Activated CD8-positive, alpha-beta T cell treated with anti-CD3 and anti-CD28 coated beads for 36 hours (primary cell): ENCODE data around the gene PTH1R. TPM values are rescaled to one million over a fixed set of nuclear protein-coding genes. Genes with fewer than 3 reads are reported as not detected.

Experiments used
- ATAC-seq: fragments of 200-7000 bp; cut with Tn5 transposase; one replicate; pipeline ENCODE4 v1.10.0; 2021; ENCODE audit warnings: mild to moderate bottlenecking, moderate library complexity
- CTCF ChIA-PET: fragments of 350-600 bp; sonication (Branson Sonifier 250); formaldehyde crosslinking; loops from one replicate; lab custom pipeline; 2021; ENCODE audit warnings: antibody characterized with exemption; lab: Charles Lee
- POLR2A ChIA-PET: fragments of 350-600 bp; sonication (Branson Sonifier 250); formaldehyde crosslinking; loops from one replicate; lab custom pipeline; 2021; ENCODE audit warnings: antibody characterized with exemption; lab: Charles Lee
- DNase-seq: peaks from one replicate; pipeline ENCODE4 v3.0.0-alpha.2; 2020
- H3K27ac Mint-ChIP-seq: one replicate; pipeline ENCODE4 v1.8.0; 2021; ENCODE audit warnings: mild to moderate bottlenecking, mixed read lengths
- H3K27me3 Mint-ChIP-seq: one replicate; pipeline ENCODE4 v1.8.0; 2021; ENCODE audit warnings: mixed read lengths
- H3K36me3 Mint-ChIP-seq: one replicate; pipeline ENCODE4 v1.8.0; 2021; ENCODE audit warnings: low read depth, mixed read lengths
- H3K4me1 Mint-ChIP-seq: one replicate; pipeline ENCODE4 v1.8.0; 2021; ENCODE audit warnings: low read depth, mixed read lengths
- H3K4me3 Mint-ChIP-seq: one replicate; pipeline ENCODE4 v1.8.0; 2021; ENCODE audit warnings: mild to moderate bottlenecking, moderate library complexity, mixed read lengths
- H3K9me3 Mint-ChIP-seq: one replicate; pipeline ENCODE4 v1.8.0; 2021; ENCODE audit warnings: mixed read lengths
- intact Hi-C: fragments of 100-400 bp; cut with micrococcal nuclease; formaldehyde crosslinking; loops from one replicate; pipeline ENCODE4 v1.10.0; 2022
- total RNA-seq, 2 experiments: library from RNA; stranded (reverse); gene quantifications; one replicate each; pipeline ENCODE4 v1.2.3, GENCODE V29; 2021
- TF ChIP-seq, protein P1 (sequence below): fragments of 200-600 bp; IDR thresholded peaks from one replicate; pipeline ENCODE4 v1.8.0; 2022; ENCODE audit warnings: antibody characterized with exemption, mild to moderate bottlenecking

The PTH1R gene
- total RNA-seq, 2 experiments from 2014 or later = not detected

DNA sequence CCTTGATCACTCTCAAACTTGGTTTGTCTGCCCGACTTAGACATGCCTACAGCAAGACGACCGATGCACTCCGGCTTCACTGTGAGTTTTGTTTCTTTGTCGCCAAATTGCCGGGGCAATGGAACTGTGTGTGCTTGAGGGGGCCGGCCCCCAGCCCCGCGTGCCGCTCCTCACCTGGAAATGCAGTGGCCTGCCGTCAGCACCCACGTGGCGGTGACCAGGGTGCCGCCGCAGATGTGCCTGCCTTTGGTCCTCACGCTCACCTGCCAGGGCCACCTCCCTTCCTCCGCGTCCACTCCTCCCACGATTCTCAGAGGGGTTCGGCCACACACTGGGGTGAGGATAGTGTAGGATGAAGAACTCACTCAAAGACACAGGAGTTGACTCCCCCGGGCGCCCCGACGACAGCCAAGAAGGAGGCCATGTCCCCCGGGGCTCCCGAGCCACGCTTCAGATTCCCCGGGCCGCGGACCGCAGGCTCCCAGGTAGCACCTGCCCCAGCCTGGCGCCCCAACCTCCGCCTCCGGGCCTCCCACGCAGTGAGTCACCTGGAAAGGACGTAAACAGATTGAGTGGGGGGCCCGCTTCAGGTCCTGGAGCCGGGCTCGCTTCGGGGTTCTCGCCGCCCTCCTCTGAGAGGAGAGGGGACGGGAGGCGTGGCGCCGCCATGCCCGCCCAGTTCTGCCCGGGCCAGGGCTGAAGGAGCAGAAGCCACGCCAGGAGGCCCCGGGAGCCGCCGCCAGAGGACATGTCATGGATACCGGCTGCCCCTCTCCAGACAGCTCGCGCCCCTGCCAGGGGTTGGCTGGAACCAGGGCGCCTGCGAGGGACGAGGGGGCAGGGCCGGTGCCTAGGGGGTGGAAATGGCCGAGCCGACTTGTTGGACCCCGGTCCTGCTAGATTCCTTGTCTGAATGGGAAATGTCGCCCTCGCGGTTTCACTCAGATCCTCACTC, 43.9 kb upstream of the PTH1R start:
- H3K4me3 Mint-ChIP-seq = no peak overlapping the region
- no peaks in the 10 kb centered on the region for H3K27me3 Mint-ChIP-seq
- peaks cover 13% of the 10 kb centered on the region for H3K9me3 Mint-ChIP-seq
- POLR2A ChIA-PET = no interaction called here
- peaks cover 13% of the 10 kb centered on the region for H3K4me1 Mint-ChIP-seq
- ATAC-seq (no peak), DNase-seq (no peak)
- intact Hi-C loops = no loop called here
- CTCF ChIA-PET = no interaction called here
- H3K36me3 Mint-ChIP-seq = no peaks in the 10 kb centered on the region
- H3K27ac Mint-ChIP-seq = no peak overlapping the region
- TF ChIP-seq, protein P1, sequence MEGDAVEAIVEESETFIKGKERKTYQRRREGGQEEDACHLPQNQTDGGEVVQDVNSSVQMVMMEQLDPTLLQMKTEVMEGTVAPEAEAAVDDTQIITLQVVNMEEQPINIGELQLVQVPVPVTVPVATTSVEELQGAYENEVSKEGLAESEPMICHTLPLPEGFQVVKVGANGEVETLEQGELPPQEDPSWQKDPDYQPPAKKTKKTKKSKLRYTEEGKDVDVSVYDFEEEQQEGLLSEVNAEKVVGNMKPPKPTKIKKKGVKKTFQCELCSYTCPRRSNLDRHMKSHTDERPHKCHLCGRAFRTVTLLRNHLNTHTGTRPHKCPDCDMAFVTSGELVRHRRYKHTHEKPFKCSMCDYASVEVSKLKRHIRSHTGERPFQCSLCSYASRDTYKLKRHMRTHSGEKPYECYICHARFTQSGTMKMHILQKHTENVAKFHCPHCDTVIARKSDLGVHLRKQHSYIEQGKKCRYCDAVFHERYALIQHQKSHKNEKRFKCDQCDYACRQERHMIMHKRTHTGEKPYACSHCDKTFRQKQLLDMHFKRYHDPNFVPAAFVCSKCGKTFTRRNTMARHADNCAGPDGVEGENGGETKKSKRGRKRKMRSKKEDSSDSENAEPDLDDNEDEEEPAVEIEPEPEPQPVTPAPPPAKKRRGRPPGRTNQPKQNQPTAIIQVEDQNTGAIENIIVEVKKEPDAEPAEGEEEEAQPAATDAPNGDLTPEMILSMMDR = no peak

DNA sequence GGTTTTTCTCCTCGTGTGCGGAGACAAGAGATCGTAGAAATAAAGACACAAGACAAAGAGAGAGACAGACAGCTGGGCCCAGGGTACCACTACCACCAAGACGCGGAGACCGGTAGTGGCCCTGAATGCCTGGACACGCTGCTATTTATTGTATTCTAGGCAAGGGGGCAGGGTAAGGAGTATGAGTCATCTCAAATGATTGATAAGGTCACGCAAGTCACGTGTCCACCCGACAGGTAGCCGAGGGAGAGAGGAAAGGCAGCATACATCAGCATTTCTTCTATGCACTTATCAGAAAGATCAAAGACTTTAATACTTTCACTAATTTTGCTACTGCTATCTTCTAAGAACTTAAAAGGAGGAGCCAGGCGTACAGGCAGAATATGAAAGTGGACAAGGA, 42.5 kb upstream of the PTH1R start:
- ChIA-PET CTCF (interaction anchor here (1.2 kb wide), 1 partner anchor 60 kb away, joined by 3 read pairs; no protein-coding TSS in a partner anchor), POLR2A (no interaction called here)
- no peak for DNase-seq

DNA sequence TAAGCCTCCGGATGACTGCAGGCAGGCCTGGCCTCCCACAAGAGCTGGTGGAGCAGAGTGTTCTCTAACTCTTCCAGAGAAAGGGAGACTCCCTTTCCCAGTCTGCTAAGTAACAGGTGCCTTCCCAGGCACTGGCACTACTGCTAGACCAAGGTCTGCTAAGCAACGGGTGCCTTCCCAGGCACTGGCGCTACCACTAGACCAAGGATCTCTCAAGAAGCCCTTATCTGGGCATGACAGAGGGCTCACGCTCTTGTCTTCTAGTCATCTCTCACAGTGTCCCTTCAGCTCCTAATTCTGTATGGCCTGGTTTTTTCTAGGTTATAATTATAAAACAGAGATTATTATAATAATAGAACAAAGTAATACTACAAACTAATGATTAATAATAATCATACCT, 42.0 kb upstream of the PTH1R start:
- intact Hi-C loops = no loop called here
- ChIA-PET POLR2A (no interaction called here), CTCF (interaction anchor here (1.2 kb wide), 1 partner anchor 59 kb away, joined by 3 read pairs; no protein-coding TSS in a partner anchor)
- peaks cover 13% of the 10 kb centered on the region for H3K9me3 Mint-ChIP-seq
- no peaks in the 10 kb centered on the region for H3K27me3 Mint-ChIP-seq
- H3K27ac Mint-ChIP-seq = no peak overlapping the region
- no peaks in the 10 kb centered on the region for H3K4me1 Mint-ChIP-seq
- TF ChIP-seq, protein P1 = no peak
- ATAC-seq = no peak
- no peak overlapping the region for H3K4me3 Mint-ChIP-seq
- peaks cover 3% of the 10 kb centered on the region for H3K36me3 Mint-ChIP-seq
- no peak for DNase-seq

More for the DNA sequence above, 42.5 kb upstream of the PTH1R start:
- Mint-ChIP-seq H3K27ac (no peak overlapping the region), H3K9me3 (peaks cover 11% of the 10 kb centered on the region), H3K4me1 (peaks cover 3% of the 10 kb centered on the region), H3K27me3 (no peaks in the 10 kb centered on the region), H3K36me3 (no peaks in the 10 kb centered on the region), H3K4me3 (no peak overlapping the region)
- TF ChIP-seq, protein P1 = no peak
- ATAC-seq = no peak
- intact Hi-C loops = no loop called here

DNA sequence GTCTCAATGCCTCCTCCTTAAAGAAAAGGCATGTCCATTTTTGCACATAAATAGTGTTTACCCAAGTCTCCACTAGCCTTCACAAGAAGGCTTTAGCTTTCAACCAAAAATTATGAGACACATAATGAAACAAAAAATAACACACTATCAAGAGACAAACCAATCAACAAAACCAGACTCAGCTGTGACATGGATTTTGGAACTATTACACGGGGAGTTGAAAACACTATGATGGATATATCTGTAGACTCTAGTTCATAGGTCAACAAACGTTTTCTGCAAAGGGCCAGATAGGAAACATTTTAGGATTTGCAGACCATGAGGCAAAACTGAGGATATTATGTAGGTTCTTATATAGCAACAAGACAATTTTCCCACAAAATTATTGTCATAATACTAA, 39.2 kb upstream of the PTH1R start:
- Mint-ChIP-seq H3K27ac (no peak overlapping the region), H3K36me3 (peaks cover 3% of the 10 kb centered on the region), H3K4me1 (no peaks in the 10 kb centered on the region), H3K27me3 (no peaks in the 10 kb centered on the region), H3K4me3 (no peak overlapping the region), H3K9me3 (peaks cover 24% of the 10 kb centered on the region)
- DNase-seq = no peak
- CTCF ChIA-PET = no interaction called here
- POLR2A ChIA-PET = no interaction called here
- TF ChIP-seq, protein P1 = no peak
- no peak for ATAC-seq
- intact Hi-C loops = no loop called here

DNA sequence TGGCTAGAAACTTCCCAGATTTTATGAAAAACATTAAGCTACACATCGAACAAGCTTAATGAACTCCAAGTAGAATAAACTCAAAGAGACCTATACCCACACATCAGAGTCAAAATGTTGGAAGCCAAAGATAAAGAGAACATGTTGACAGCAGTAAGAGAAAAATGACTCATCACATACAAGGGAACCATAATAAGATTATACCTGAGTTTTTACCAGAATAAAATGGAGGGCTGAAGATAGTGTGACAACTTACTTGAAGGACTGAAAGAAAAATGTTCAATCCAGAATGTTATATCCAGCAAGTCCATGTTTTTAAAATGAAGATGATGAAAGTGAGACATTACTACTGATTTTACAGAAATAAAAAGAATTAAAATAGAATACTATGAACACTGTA, 37.0 kb upstream of the PTH1R start:
- Mint-ChIP-seq H3K9me3 (peaks cover 24% of the 10 kb centered on the region), H3K4me3 (no peak overlapping the region), H3K27me3 (no peaks in the 10 kb centered on the region), H3K4me1 (peaks cover 1% of the 10 kb centered on the region), H3K27ac (no peak overlapping the region), H3K36me3 (peaks cover 3% of the 10 kb centered on the region)
- ChIA-PET POLR2A (no interaction called here), CTCF (no interaction called here)
- TF ChIP-seq, protein P1 = no peak
- DNase-seq (no peak), ATAC-seq (no peak)
- intact Hi-C loops = no loop called here
